Activated CD4-positive, alpha-beta T cell treated with anti-CD3 and anti-CD28 coated beads for 1 hour (primary cell): ENCODE results near the gene MAP3K3.
"Not testable (repeated sequence)": the region's sequence is repeated elsewhere in the genome, so short reads cannot be mapped to it uniquely, and the experiment has no call there.

Experiments
- DNase-seq: peaks from one replicate; pipeline ENCODE4 v3.0.0-alpha.2; 2020

MAP3K3 gene

GRCh38 chr17:63709110-63709509, 86.9 kb downstream of the MAP3K3 start:
- no peak for DNase-seq

- DNase-seq = no peak
Observed at GRCh38 chr17:63714550-63715277, 92.5 kb downstream of the MAP3K3 start.

- no peak for DNase-seq
Observed at GRCh38 chr17:63716426-63716825, 94.2 kb downstream of the MAP3K3 start.

GRCh38 chr17:63718988-63719387, 96.8 kb downstream of the MAP3K3 start:
- no peak for DNase-seq

- DNase-seq = not testable (repeated sequence)
Observed at GRCh38 chr17:63720194-63720593, 98.0 kb downstream of the MAP3K3 start.

- DNase-seq = no peak
Observed at GRCh38 chr17:63722403-63722802, 100.2 kb downstream of the MAP3K3 start.

GRCh38 chr17:63735691-63736090, 113.5 kb downstream of the MAP3K3 start:
- no peak for DNase-seq

- no peak for DNase-seq
Observed at GRCh38 chr17:63740464-63741142, 118.4 kb downstream of the MAP3K3 start.

GRCh38 chr17:63741143-63741407, 118.9 kb downstream of the MAP3K3 start:
- DNase-seq = no peak

- peak; percentile 98 for DNase-seq
Observed at GRCh38 chr17:63741408-63742173, 119.4 kb downstream of the MAP3K3 start, which contains the start of gene STRADA. Gene STRADA, minus strand, starts transcription at chr17:63741799. Its CDS starts 13,430 bp downstream, at chr17:63728369.
